HG03354 (cell line): ENCODE data around the gene ARMH3.

Experiments used
- ATAC-seq: cut with Tn5 transposase; IDR thresholded peaks from one replicate; pipeline ENCODE4 v1.9.1; 2021; ENCODE audit warnings: mild to moderate bottlenecking; ENCODE audit not compliant: unreplicated experiment, poor library complexity, severe bottlenecking

The ARMH3 gene

DNA sequence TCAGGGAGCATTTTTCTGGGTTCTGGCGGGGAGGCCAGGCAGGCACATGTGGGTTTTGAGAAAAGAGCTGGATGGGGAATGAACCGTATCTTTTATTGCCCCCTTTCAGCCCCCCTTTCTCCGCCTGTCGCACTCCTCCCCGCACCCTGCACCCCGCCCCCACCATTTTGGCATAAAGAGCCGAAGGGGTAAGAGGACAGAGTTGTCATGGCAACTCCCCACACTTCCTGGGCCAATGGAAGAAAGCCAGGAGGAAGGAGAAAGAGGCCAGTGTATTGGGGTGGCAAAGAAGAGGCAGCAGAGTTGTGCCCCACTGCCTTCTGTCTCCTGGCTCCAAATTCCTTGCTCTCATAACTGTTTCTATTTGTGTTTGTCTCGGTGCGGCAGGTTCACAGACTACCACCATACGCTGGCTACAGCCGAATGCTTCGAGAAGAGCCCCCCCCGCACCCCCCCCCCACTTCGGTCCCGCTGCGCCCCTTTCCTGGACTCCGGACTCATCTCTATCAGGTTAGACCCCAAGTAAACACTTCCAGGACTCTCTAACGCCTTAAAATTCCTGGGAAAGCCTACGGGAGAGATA is 215.8 kb downstream of the ARMH3 start:
- no peak for ATAC-seq

- ATAC-seq, result no peak
Measured at GRCh38 chr10:101839416-101840063, 216.4 kb downstream of the ARMH3 start.

DNA sequence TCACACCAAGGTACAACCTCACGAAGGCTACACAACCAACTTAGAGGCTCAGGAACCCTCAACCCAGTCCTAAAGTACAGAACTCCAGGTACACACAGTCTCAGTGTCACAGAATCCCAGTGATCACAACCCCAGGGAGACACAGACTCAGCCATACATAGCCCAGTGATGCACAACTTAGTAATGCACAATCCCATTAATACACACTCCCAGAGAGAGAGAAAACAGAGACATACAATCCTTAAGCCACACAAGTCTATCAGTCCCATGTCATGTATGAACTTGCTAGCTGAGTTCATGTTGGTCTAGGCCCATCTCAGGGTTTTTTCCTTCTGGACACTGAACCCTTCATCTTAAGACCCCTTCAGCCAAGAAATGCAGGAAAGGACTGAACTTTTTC is 217.0 kb downstream of the ARMH3 start:
- no peak for ATAC-seq

- ATAC-seq, result no peak
Measured at GRCh38 chr10:101838416-101838970, 217.5 kb downstream of the ARMH3 start.

DNA sequence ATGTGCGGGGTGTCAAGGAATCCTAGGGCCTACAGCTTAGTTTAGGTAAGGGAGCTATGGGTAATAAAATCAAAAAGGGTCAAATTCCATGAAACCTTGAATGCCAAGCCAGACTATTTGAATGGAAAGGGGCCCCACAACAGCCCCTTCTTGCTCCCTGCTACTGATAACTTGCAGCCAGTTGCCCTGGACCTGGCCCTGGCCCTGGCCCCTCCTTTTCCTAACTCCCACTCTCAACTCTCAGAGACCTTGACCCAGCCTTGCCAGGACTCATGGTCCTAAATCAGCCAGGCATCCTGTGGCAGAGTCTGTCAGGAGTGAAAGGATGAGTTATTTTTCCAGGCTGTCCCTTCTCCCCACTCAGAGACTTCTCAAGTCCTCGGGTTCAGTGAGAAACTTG is 218.2 kb downstream of the ARMH3 start:
- no peak for ATAC-seq

GRCh38 chr10:101835362-101835761 is 220.6 kb downstream of the ARMH3 start:
- no peak for ATAC-seq

- ATAC-seq, result no peak
Measured at GRCh38 chr10:101834341-101834740, 221.6 kb downstream of the ARMH3 start.

DNA sequence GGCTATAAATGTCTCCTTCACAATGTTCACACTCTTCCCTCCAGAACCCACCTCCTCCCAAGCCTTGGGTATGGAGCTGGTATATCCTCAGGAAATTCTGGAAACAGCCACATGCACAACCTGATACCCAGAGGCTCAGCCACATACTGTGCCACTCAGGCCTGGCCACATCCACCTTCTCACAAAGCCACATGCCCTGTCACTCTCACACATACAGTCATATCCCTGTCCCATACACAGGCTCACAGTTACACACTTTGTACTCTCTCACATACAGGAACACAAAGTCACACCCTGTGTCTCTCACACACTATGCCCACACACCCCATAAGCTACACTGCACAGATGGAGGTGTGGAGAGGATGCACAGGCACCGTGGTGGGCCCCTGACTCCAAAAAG is 222.5 kb downstream of the ARMH3 start:
- ATAC-seq, result no peak

DNA sequence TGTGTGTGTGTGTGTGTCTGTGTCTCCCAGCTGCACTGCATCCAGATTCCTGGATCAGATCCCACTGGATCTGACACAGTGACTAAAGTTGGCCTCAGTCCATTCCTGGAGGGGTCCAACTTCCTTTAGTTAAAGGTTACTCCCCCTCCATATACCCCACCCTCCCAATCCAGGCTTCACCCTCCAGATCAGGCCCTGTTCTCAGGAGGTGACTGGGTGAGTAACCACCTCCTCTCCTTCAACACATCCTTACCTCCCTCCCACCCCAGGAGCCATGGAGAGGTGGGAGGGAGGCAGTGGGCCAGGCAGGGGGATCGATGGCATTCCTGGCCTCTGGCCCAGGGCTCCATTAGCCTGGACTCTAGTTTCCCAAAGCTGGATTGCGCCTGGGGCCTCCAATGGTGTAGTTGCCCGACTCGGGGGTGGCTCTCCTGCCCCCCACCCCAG is 223.6 kb downstream of the ARMH3 start:
- ATAC-seq, result no peak

- no peak for ATAC-seq
Measured at GRCh38 chr10:101831169-101831811, 224.7 kb downstream of the ARMH3 start.

DNA sequence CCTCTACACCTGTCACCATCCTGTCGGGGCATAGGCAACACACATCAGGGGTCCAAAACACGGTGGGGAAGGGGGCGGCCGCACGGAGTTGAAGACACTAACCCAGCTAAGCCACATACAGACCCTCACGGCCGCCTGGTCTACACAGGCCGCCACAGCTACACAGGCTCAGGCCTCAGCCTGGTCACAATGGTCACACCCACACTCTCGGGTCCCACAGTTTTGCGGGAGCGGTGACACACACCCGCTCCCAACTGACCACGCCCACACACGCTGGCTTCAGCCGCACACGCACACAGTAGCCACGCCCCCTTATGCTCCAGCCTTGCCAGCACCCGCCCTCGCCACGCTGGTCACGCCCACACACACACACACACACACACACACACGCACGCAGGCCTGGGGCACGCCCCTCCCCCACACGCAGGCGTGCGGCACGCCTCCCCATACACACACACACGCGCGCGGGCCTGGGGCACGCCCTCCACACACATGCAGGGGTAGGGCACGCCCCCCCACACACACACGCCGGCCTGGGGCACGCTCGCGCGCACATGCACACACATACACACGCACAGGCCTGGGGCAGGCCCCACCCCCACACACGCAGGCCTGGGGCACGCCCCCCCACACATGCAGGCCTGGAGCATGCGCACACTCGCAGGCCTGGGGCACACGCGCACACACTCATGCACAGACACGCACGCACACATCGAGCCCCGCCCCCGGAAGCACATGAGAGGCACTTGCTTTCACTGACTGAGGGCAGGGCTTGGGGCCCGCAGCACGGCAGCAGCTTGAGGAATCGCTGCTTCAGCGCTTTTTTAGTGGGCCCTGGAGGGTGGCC is 225.4 kb downstream of the ARMH3 start:
- ATAC-seq, result peak; percentile 70

DNA sequence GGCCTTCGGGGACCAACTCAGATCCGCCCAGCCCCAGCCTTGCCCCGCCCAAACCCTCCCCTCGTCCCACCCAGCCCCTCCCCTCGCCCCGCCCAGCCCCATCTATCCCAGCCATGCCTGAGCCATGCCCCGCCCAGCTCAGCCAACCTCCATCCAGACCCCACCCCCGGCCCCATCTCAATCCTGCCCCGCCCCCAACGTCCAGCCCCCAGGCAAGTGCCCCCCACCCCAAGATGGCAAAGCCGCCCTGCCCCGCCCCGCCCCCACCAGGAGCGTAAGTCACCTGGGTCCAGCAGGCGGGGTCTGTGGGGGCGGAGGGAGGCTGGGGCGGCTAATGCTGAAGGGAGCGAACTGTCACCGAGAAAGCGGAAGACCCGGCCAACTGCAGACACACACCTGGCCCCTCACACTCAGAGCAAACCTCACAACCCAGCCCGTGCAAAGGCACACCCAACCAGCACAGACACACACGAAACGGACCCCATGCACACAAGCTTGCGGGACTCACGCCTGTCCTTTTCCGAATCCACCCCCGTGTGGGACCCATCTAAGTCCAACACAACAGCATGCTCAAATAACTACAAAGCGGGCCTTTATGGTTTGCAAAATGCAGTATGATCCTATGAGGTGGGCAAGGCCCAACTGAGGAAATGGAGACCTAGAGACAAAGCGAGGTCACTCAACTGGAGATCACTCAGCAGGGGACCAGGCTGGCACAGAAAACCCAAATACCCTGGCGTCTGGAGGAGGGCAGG is 226.2 kb downstream of the ARMH3 start:
- peak; percentile 18 for ATAC-seq

DNA sequence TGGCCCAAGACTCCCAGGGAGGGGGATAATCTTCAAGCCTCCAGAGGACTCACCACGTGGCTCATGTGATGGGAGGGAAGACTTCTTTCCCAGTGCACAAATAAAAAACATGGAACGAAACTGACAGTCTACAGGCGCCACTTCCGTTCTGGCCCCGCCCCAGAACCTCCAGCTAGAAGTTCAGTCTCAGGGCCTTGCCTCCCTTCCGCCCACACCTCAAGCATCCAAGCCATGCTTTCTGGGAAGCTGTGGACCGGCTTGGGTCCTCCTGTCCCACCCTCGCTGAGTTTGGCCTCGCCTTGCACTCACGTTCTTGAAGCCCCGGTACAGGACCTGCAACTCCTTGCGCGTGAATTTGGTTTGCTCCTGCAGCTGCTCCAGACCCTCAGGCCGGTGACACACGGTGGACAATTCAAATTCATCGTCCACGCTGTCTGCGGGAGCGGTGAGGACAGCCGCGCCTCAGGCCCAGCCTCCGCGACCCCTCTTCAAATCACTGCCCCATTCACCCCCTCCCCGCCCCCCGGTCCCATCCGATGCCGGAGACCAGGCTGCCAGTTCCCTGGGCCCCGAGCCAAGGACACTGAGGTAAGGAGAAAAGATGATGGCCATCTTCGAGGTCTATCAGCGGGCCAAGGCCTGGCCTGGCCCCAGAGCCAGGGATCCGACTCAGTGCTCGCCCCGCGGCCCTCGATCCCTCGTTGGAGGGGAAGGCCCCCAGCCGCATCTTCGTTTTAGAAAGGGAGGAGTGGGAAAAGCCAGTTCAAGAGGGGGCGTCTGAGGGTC is 227.0 kb downstream of the ARMH3 start:
- ATAC-seq, result no peak

- ATAC-seq, result no peak
Measured at GRCh38 chr10:101827919-101828600, 227.9 kb downstream of the ARMH3 start.

- no peak for ATAC-seq
Measured at GRCh38 chr10:101826852-101827434, 229.0 kb downstream of the ARMH3 start.

DNA sequence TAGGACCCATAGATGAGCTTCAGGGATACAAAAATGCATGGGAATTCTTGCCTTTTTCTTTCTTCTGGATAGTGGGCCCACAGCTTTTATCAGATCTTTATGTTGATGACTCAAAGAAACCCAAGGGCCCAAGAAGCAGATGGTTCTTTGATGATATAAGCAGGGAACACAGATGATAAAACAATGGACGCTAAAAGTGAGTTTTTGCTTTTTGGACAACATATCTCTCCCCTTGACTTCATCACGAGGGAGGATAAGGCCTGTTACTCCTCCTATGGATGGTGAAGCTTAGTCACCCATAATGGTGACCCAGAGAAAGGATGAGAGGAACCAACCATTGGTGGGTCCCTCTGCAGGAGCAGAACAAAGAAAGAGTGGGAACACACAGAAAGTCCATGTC is 231.2 kb downstream of the ARMH3 start:
- ATAC-seq, result no peak

DNA sequence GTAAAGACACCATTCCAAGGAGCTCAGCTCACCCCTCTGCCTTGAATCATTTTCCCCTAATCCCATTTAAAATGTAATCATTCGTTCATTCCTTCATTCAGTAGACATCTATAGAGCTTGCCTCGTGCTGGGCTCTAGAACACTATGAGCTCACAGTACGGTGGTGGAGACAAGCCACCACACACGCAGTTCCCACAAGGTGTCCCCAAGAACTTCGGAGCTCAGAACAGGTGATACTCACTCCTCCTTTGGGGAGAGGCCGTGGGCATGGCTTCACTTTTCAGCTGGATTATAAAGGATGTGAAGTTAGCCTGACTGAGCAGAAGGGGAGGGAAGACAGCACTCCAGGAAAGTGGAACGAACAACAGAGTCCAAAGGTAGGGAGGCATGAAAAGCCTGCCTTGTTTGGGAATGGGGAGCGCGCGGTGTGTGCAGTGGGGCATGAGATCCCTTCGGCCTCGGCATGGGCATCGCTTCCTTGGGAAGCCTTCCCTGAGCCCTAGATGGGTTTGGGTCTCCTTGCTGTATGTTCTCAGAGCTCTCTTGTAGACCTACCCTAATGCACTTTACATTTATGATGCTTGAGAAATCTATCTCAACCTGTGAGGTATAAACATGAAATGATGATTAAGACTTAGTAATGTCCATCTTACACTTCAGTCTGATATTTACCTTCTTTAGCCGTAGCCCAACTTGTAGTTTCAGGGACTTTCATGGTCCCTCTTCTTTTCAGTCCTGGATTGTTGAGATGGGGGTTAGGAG is 236.9 kb downstream of the ARMH3 start:
- peak; percentile 19 for ATAC-seq
